GM21367 (cell line): ENCODE results near the gene MYH8.

Experiments
- ATAC-seq: cut with Tn5 transposase; IDR thresholded peaks from one replicate; pipeline ENCODE4 v1.9.1; 2021; ENCODE audit not compliant: unreplicated experiment

The MYH8 gene

GRCh38 chr17:10384175-10384574 lies 37.6 kb downstream of the MYH8 start:
- ATAC-seq: no peak

GRCh38 chr17:10380631-10381408 lies 40.9 kb downstream of the MYH8 start:
- ATAC-seq: no peak

DNA sequence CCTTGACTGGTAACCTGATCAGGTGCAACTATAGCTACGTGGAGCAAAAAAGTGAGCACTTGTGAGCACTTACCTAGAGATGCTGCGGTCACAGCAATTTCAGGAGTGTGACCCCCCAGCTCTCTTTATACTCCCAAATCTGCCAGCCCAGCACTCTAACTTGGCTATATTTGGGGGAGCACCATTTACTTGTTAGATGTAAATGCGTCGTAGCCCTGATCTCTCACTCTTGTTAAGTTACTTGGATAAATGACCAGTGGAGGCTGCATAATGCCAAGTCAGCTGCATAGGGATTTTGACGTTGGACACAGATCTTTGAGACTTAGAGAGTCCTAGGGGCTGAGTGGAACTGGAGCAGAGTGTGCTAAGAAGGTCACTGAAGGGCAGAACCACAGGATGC lies 48.8 kb downstream of the MYH8 start, which contains the start of gene MYH13:
Gene MYH13, minus strand, starts transcription at position 101 of the 400 bp plus-strand sequence. CDS start 8,476 bp downstream, outside the sequence.
- ATAC-seq: no peak

GRCh38 chr17:10370016-10370608 lies 51.6 kb downstream of the MYH8 start:
- no peak for ATAC-seq

DNA sequence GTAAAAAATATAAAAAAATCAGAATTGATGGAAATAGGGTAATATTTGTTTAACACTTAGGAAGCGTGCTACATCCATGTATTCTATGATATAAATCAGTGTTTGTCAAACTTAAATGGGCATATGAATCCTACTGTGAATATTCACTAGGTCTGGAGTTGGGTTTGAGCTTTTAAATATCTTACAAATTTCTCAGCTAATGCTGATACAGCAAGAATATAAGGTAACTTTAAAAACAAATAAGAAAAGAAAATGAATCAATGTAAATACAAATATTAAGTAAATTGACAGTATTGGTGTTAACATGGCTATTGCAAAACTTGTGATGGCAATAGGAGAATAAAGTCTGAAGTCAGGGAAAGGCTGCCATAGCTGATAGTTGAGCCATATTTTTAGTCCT lies 52.5 kb downstream of the MYH8 start:
- ATAC-seq: no peak

- ATAC-seq: no peak
Measured at GRCh38 chr17:10368561-10368960, 53.2 kb downstream of the MYH8 start.

DNA sequence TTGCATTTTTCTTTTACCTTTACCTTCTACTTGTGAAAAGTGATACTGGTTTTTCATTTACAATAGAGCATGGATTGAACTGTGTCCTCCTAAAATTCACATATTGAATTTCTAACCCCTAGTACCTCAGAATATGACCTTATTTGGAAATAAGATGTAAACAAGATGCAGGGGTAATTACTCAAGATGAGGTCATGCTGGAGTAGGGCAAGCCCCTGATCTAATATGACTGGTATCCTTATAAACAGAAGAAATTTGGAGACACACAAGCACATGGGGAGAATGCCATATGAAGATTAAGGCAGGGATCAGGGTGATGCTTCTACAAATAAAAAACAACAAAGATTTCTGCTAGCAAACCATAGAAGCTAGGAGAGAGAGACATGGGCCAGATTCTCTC lies 61.2 kb downstream of the MYH8 start:
- ATAC-seq: no peak

DNA sequence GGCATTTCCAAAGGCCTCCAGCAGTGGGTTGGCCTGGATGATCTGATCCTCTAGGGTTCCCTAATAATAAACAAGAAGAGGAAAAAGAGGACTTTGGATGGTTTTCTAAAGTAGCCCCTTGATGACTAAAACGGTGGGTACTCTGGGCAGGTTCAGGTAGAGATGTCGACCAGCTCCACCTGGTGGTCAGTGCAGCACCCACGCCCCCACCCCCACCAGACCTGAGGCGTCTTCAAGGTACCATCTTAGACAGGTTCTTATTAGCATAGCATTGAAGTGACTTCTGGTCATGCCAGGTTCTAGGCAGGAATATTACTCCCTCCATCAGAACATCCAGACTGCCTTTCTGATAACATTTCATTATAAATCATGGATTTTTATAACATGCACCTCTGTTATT lies 64.0 kb downstream of the MYH8 start:
- no peak for ATAC-seq

DNA sequence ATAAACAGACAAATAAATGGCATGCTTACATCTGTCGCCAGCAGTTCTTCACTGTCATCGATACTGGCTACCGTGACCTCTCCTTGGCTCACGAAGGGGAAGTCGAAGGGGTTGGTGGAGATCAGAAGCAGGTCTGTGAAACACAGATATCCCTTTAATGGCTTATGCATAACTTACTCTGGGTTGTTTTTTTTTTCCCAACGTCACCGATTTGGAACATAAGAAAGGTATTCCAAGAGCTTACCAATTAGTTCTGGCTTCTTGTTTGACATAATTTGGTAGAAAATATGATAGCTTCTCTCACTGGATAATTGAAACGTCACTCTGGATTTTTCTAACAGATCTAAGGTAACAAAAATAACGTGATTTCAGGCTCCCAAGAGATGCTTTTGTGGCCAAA lies 67.1 kb downstream of the MYH8 start:
- ATAC-seq: no peak

- no peak for ATAC-seq
Measured at GRCh38 chr17:10352893-10353292, 68.9 kb downstream of the MYH8 start.

DNA sequence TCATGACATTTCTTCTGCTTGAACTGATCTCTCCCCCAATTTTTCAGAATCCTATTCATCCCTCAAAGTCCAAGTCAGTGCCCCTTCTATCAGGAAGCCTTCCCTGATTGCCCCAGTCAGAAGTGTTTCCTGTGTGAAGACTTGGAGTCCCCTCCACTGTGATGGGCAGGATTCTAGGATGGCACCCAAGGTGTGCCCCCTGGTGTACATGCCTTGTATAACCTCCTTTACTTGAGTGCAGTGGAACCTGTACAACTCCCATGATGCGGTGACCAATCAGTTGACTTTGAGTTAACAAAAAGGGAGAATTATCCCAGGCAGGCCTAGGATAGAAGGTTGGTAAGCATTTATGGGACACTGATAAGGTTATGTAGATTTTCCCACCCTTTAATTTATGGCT lies 72.3 kb downstream of the MYH8 start:
- ATAC-seq: no peak

- ATAC-seq: no peak
Measured at GRCh38 chr17:10344816-10345215, 76.9 kb downstream of the MYH8 start.
